ENCODE results near the gene C2CD2. TPM values are rescaled to one million over a fixed set of nuclear protein-coding genes. Genes with fewer than 3 reads are reported as not detected.

Gene C2CD2
- total RNA-seq, 6 experiments from 2014 or later = 14.4 to 19.9 (median 17.2) TPM

- Mint-ChIP-seq H3K27ac (no peak overlapping the region), H3K27me3 (ENCODE audit: insufficient read depth) (peaks cover 3% of the 10 kb centered on the region), H3K4me3 (no peak overlapping the region), H3K36me3 (ENCODE audit: low read depth) (no peaks in the 10 kb centered on the region), H3K4me1 (ENCODE audit: low read depth) (peaks cover 6% of the 10 kb centered on the region), H3K9me3 (no peaks in the 10 kb centered on the region)
- TF ChIP-seq, protein P1, sequence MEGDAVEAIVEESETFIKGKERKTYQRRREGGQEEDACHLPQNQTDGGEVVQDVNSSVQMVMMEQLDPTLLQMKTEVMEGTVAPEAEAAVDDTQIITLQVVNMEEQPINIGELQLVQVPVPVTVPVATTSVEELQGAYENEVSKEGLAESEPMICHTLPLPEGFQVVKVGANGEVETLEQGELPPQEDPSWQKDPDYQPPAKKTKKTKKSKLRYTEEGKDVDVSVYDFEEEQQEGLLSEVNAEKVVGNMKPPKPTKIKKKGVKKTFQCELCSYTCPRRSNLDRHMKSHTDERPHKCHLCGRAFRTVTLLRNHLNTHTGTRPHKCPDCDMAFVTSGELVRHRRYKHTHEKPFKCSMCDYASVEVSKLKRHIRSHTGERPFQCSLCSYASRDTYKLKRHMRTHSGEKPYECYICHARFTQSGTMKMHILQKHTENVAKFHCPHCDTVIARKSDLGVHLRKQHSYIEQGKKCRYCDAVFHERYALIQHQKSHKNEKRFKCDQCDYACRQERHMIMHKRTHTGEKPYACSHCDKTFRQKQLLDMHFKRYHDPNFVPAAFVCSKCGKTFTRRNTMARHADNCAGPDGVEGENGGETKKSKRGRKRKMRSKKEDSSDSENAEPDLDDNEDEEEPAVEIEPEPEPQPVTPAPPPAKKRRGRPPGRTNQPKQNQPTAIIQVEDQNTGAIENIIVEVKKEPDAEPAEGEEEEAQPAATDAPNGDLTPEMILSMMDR (IDR thresholded peaks at IDR 0.05) = no peak
- no peak for DNase-seq
Observed at GRCh38 chr21:41883582-41883981, 70.2 kb downstream of the C2CD2 start.

DNA sequence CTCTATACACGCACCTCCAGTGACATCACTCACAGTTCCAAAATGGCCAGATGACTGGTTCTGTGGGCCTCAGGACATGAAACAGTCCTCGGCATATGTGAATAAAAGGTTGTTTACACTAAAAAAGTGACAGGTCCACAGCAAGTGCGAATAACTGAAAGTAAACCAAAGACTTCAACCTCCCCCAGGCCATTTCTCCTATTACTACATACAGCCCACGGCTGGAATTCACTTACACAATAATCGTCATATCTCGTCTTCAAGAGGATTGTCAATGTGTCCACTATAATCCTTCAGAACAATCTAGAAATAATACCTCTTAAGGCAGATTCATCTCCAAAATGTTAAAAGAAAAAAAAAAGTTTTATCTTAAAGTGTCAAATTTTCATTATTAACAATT lies 72.8 kb downstream of the C2CD2 start:
- H3K27me3 Mint-ChIP-seq (ENCODE audit: insufficient read depth) = peaks cover 3% of the 10 kb centered on the region
- no peaks in the 10 kb centered on the region for H3K9me3 Mint-ChIP-seq
- peak overlapping the region; percentile 52; the same call in 1 of the 2 replicates for H3K27ac Mint-ChIP-seq
- TF ChIP-seq, protein P1 (IDR thresholded peaks at IDR 0.05) = no peak
- no peaks in the 10 kb centered on the region for H3K36me3 Mint-ChIP-seq (ENCODE audit: low read depth)
- H3K4me3 Mint-ChIP-seq = no peak overlapping the region
- peaks cover 20% of the 10 kb centered on the region for H3K4me1 Mint-ChIP-seq (ENCODE audit: low read depth)
- no peak for DNase-seq

- H3K36me3 Mint-ChIP-seq (ENCODE audit: low read depth) = no peaks in the 10 kb centered on the region
- H3K9me3 Mint-ChIP-seq = no peaks in the 10 kb centered on the region
- peak overlapping the region; percentile 88 for H3K4me3 Mint-ChIP-seq
- H3K27ac Mint-ChIP-seq = peak overlapping the region; percentile 93
- peaks cover 3% of the 10 kb centered on the region for H3K27me3 Mint-ChIP-seq (ENCODE audit: insufficient read depth)
- H3K4me1 Mint-ChIP-seq (ENCODE audit: low read depth) = peaks cover 20% of the 10 kb centered on the region
- no peak for DNase-seq
- TF ChIP-seq, protein P1 (IDR thresholded peaks at IDR 0.05) = no peak
Observed at GRCh38 chr21:41880153-41880552, 73.7 kb downstream of the C2CD2 start.

GRCh38 chr21:41879190-41879998 lies 74.4 kb downstream of the C2CD2 start, which contains the start of gene PRDM15:
Gene PRDM15, minus strand, starts transcription at chr21:41879344. Its CDS starts 18,981 bp downstream, at chr21:41860363.
- peaks cover 20% of the 10 kb centered on the region for H3K4me1 Mint-ChIP-seq (ENCODE audit: low read depth)
- H3K27me3 Mint-ChIP-seq (ENCODE audit: insufficient read depth) = peaks cover 3% of the 10 kb centered on the region

GRCh38 chr21:41878831-41879189 lies 75.0 kb downstream of the C2CD2 start:
- Mint-ChIP-seq H3K4me3 (no peak overlapping the region; the same call in 1 of the 2 replicates), H3K27me3 (ENCODE audit: insufficient read depth) (peaks cover 3% of the 10 kb centered on the region), H3K4me1 (ENCODE audit: low read depth) (peaks cover 20% of the 10 kb centered on the region), H3K27ac (no peak overlapping the region), H3K9me3 (no peaks in the 10 kb centered on the region), H3K36me3 (ENCODE audit: low read depth) (no peaks in the 10 kb centered on the region)
- TF ChIP-seq, protein P1 (IDR thresholded peaks at IDR 0.05) = no peak
- peak; percentile 75 for DNase-seq

More at GRCh38 chr21:41879190-41879998, 74.4 kb downstream of the C2CD2 start, which contains the start of gene PRDM15:
- no peaks in the 10 kb centered on the region for H3K36me3 Mint-ChIP-seq (ENCODE audit: low read depth)
- TF ChIP-seq, protein P1 (IDR thresholded peaks at IDR 0.05) = no peak
- H3K4me3 Mint-ChIP-seq = peak within 1 kb of the TSS; percentile 94
- H3K27ac Mint-ChIP-seq = peak within 1 kb of the TSS; percentile 93
- DNase-seq = peak; percentile 69
- H3K9me3 Mint-ChIP-seq = no peaks in the 10 kb centered on the region

Data from HFFc6 (cell line).